ENCODE measurements around the gene GIPR. TPM values are rescaled to one million over a fixed set of nuclear protein-coding genes. Genes with fewer than 3 reads are reported as not detected.
"Not testable (repeated sequence)": the region's sequence is repeated elsewhere in the genome, so short reads cannot be mapped to it uniquely, and the experiment has no call there.

Gene GIPR
- total RNA-seq, result not detected

GRCh38 chr19:45667620-45668341, at the start of gene GIPR:
Gene GIPR (plus strand): TSS chr19:45668221. CDS start chr19:45669521, 1,300 bp downstream.
- WGBS, result 27% methylated on average over 6 of the region's 15 CpGs
- H3K4me1 ChIP-seq, result peaks cover 22 to 40% (median 32%) of the 10 kb centered on the region in 4 donors
- H3K27me3 ChIP-seq, result peaks cover 6 to 100% (median 53%) of the 10 kb centered on the region in 4 donors
- peak within 1 kb of the TSS; percentile 33 to 49 (median 36) for H3K4me3 ChIP-seq
- TF ChIP-seq EP300 (IDR thresholded peaks at IDR 0.05) (no peak), POLR2AphosphoS5 (IDR thresholded peaks at IDR 0.05) (no peak), CTCF (IDR thresholded peaks at IDR 0.05) (no peak), POLR2A (IDR thresholded peaks at IDR 0.05; ENCODE audit: low read depth) (no peak)
- no peak for DNase-seq (ENCODE audit: extremely low spot score)
- H3K9me3 ChIP-seq, result no peaks in the 10 kb centered on the region
- H3K36me3 ChIP-seq, result no peaks in the 10 kb centered on the region
- intact Hi-C loops (cut with DNase I), result no loop called here
- no peak within 1 kb of the TSS for H3K27ac ChIP-seq (replicated peaks in 1 of 4)

GRCh38 chr19:45621389-45621788, 46.6 kb upstream of the GIPR start:
- no peak overlapping the region for H3K4me3 ChIP-seq
- H3K9me3 ChIP-seq, result no peaks in the 10 kb centered on the region
- intact Hi-C loops (cut with DNase I), result no loop called here
- no peak overlapping the region for H3K27ac ChIP-seq (replicated peaks in 1 of 4)
- H3K4me1 ChIP-seq, result peaks cover 0 to 4% (median under 1%) of the 10 kb centered on the region in 4 donors
- no peak for DNase-seq (ENCODE audit: extremely low spot score)
- TF ChIP-seq POLR2AphosphoS5 (IDR thresholded peaks at IDR 0.05), result no peak
- no peak for TF ChIP-seq POLR2A (IDR thresholded peaks at IDR 0.05; ENCODE audit: low read depth)
- no peak for TF ChIP-seq EP300 (IDR thresholded peaks at IDR 0.05)
- TF ChIP-seq CTCF (IDR thresholded peaks at IDR 0.05), result no peak
- whole genome bisulfite sequencing, result 92% methylated on average over 11 of the region's 17 CpGs
- H3K36me3 ChIP-seq, result peaks cover 11 to 83% (median 58%) of the 10 kb centered on the region in 4 donors
- H3K27me3 ChIP-seq, result no peaks in the 10 kb centered on the region

GRCh38 chr19:45621976-45622503, 46.0 kb upstream of the GIPR start:
- no peaks in the 10 kb centered on the region for H3K27me3 ChIP-seq
- no peaks in the 10 kb centered on the region for H3K4me1 ChIP-seq
- TF ChIP-seq POLR2AphosphoS5 (IDR thresholded peaks at IDR 0.05) (no peak), POLR2A (IDR thresholded peaks at IDR 0.05; ENCODE audit: low read depth) (no peak), CTCF (IDR thresholded peaks at IDR 0.05) (no peak), EP300 (IDR thresholded peaks at IDR 0.05) (no peak)
- intact Hi-C loops (cut with DNase I), result no loop called here
- H3K4me3 ChIP-seq, result no peak overlapping the region
- no peaks in the 10 kb centered on the region for H3K9me3 ChIP-seq
- 92% methylated on average over 6 of the region's 6 CpGs for WGBS
- no peak for DNase-seq (ENCODE audit: extremely low spot score)
- peaks cover 11 to 81% (median 63%) of the 10 kb centered on the region in 4 donors for H3K36me3 ChIP-seq
- H3K27ac ChIP-seq (replicated peaks in 1 of 4), result no peak overlapping the region

GRCh38 chr19:45623984-45624383, 44.0 kb upstream of the GIPR start:
- H3K36me3 ChIP-seq, result peaks cover 4 to 89% (median 68%) of the 10 kb centered on the region in 4 donors
- intact Hi-C loops (cut with DNase I), result no loop called here
- TF ChIP-seq POLR2A (IDR thresholded peaks at IDR 0.05; ENCODE audit: low read depth) (no peak), CTCF (IDR thresholded peaks at IDR 0.05) (no peak), POLR2AphosphoS5 (IDR thresholded peaks at IDR 0.05) (no peak), EP300 (IDR thresholded peaks at IDR 0.05) (no peak)

GRCh38 chr19:45628219-45628618, 39.8 kb upstream of the GIPR start:
- not testable (repeated sequence) for H3K4me1 ChIP-seq; DNase-seq (ENCODE audit: extremely low spot score)

More at GRCh38 chr19:45623984-45624383, 44.0 kb upstream of the GIPR start:
- H3K27ac ChIP-seq (replicated peaks in 1 of 4), result no peak overlapping the region
- no peaks in the 10 kb centered on the region for H3K4me1 ChIP-seq
- DNase-seq (ENCODE audit: extremely low spot score), result no peak
- no peak overlapping the region for H3K4me3 ChIP-seq
- 93% methylated on average over 1 of the region's 1 CpG for WGBS
- no peaks in the 10 kb centered on the region for H3K27me3 ChIP-seq
- H3K9me3 ChIP-seq, result no peaks in the 10 kb centered on the region

More at GRCh38 chr19:45628219-45628618, 39.8 kb upstream of the GIPR start:
- H3K9me3 ChIP-seq; intact Hi-C loops (cut with DNase I); H3K27me3 ChIP-seq; H3K4me3 ChIP-seq; H3K27ac ChIP-seq (replicated peaks in 1 of 4): not testable (repeated sequence)
- H3K36me3 ChIP-seq, result peaks cover 0 to 60% (median 46%) of the 10 kb centered on the region in 4 donors
- WGBS, result 95% methylated on average over 7 of the region's 7 CpGs

Measured in esophagus muscularis mucosa (tissue), 4 donors.